CD4-positive, alpha-beta memory T cell (primary cell): Measurements from ENCODE around the gene ZRSR2. TPM values are rescaled to one million over a fixed set of nuclear protein-coding genes. Genes with fewer than 3 reads are reported as not detected.

ENCODE experiments used
- CTCF ChIA-PET: fragments of 350-600 bp; sonication (Branson Sonifier 250); formaldehyde crosslinking; loops from one replicate; lab custom pipeline; 2021; ENCODE audit warnings: inconsistent platforms; ENCODE audit not compliant: partially characterized antibody; lab: Charles Lee
- POLR2A ChIA-PET: fragments of 350-600 bp; sonication (Branson Sonifier 250); formaldehyde crosslinking; loops from one replicate; lab custom pipeline; 2021; ENCODE audit not compliant: partially characterized antibody; lab: Charles Lee
- DNase-seq, 5 donors: peaks; one replicate each; pipeline versions ENCODE4 v3.0.0 to v3.0.0-alpha.2; 2020 to 2022; ENCODE audit warnings: mixed read lengths in 1 of 5
- H3K27ac ChIP-seq: one replicate; pipeline ENCODE4 v1.7.0; 2013; ENCODE audit warnings: low read depth, low read length
- H3K27me3 ChIP-seq: 2 replicates; pipeline ENCODE4 v1.7.0; 2013; ENCODE audit warnings: mild to moderate bottlenecking, low read length, moderate library complexity; ENCODE audit not compliant: insufficient read depth
- H3K36me3 ChIP-seq: 2 replicates; pipeline ENCODE4 v1.7.0; 2013; ENCODE audit warnings: mild to moderate bottlenecking, low read length, moderate library complexity; ENCODE audit not compliant: insufficient read depth
- H3K4me1 ChIP-seq: 2 replicates; pipeline ENCODE4 v1.7.0; 2013; ENCODE audit warnings: mild to moderate bottlenecking, low read length, moderate library complexity; ENCODE audit not compliant: insufficient read depth
- H3K4me3 ChIP-seq, 2 donors: one replicate each; pipeline ENCODE4 v1.7.0; 2013; ENCODE audit warnings: low read length in 2 of 2, mild to moderate bottlenecking in 1 of 2
- H3K9me3 ChIP-seq, 2 donors: one replicate each; pipeline ENCODE4 v1.7.0; 2013; ENCODE audit warnings: low read length in 2 of 2, control low read depth in 1 of 2; ENCODE audit not compliant: control insufficient read depth in 1 of 2
- H3K27ac Mint-ChIP-seq, 7 donors: one replicate each; pipeline ENCODE4 v1.8.0; 2020 to 2021; ENCODE audit warnings: mixed read lengths in 7 of 7, mild to moderate bottlenecking in 6 of 7, inconsistent platforms in 3 of 7, moderate library complexity in 3 of 7
- H3K27me3 Mint-ChIP-seq, 2 donors: one replicate each; pipeline ENCODE4 v1.8.0; 2020 to 2021; ENCODE audit warnings: mixed read lengths in 2 of 2
- H3K36me3 Mint-ChIP-seq, 2 donors: one replicate each; pipeline ENCODE4 v1.8.0; 2020 to 2021; ENCODE audit warnings: mixed read lengths in 2 of 2, inconsistent platforms in 1 of 2, mild to moderate bottlenecking in 1 of 2
- H3K4me1 Mint-ChIP-seq, 4 donors: one replicate each; pipeline ENCODE4 v1.8.0; 2020 to 2021; ENCODE audit warnings: mixed read lengths in 4 of 4, mild to moderate bottlenecking in 1 of 4
- H3K4me3 Mint-ChIP-seq, 8 donors: one replicate each; pipeline ENCODE4 v1.8.0; 2020 to 2021; ENCODE audit warnings: mixed read lengths in 8 of 8, mild to moderate bottlenecking in 7 of 8, moderate library complexity in 6 of 8, inconsistent platforms in 3 of 8
- H3K9me3 Mint-ChIP-seq, 8 donors: one replicate each; pipeline ENCODE4 v1.8.0; 2020 to 2021; ENCODE audit warnings: mixed read lengths in 8 of 8, mild to moderate bottlenecking in 5 of 8, inconsistent platforms in 3 of 8, moderate library complexity in 1 of 8
- intact Hi-C: fragments of 100-400 bp; cut with micrococcal nuclease; formaldehyde crosslinking; loops from one replicate; pipeline ENCODE4 v1.15.1; 2023
- polyA plus RNA-seq, 2 donors: library from polyadenylated mRNA; unstranded; fragments of 300-500 nt; fragmentation: Illumina TruSeq; gene quantifications; one replicate each; pipeline ENCODE4 v1.2.3, GENCODE V29; 2021
- total RNA-seq, 2 experiments: library from RNA; stranded (reverse); gene quantifications; one replicate each; pipeline ENCODE4 v1.2.3, GENCODE V29; 2021

The ZRSR2 gene
- total and polyA plus RNA-seq, 4 experiments from 2014 or later, result 19.5 to 42.2 (median 30.4) TPM

DNA sequence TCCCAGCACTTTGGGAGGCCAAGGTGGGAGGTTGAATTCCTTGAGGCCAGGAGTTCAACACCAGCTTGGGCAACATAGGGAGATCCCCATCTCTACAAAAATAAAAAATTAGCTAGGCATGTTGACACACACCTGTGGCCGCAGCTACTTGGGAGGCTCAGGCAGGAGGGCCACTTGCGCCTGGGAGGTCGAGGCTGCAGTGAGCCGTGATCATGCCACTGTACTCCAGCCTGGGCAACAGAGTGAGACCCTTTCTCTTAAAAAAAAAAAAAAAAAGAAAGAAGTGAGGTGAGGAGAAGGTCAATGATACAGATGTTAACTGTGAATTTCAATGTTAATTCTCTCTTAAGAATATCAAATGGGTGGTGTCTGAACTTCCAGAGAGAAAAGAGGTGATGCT is 79.4 kb downstream of the ZRSR2 start:
- Histone ChIP-seq H3K9me3 (no peaks in the 10 kb centered on the region), H3K27me3 (no peaks in the 10 kb centered on the region), H3K4me1 (no peaks in the 10 kb centered on the region), H3K4me3 (no peak overlapping the region), H3K36me3 (no peaks in the 10 kb centered on the region), H3K27ac (no peak overlapping the region)
- H3K4me3 Mint-ChIP-seq, result no peak overlapping the region
- peaks cover 0 to 4% of the 10 kb centered on the region in 2 donors for H3K27me3 Mint-ChIP-seq
- ChIA-PET CTCF (no interaction called here), POLR2A (no interaction called here)
- no peak for DNase-seq
- no peaks in the 10 kb centered on the region for H3K9me3 Mint-ChIP-seq
- H3K27ac Mint-ChIP-seq, result no peak overlapping the region
- no peaks in the 10 kb centered on the region for H3K36me3 Mint-ChIP-seq
- intact Hi-C loops, result no loop called here
- H3K4me1 Mint-ChIP-seq, result peaks cover 0 to 1% (median under 1%) of the 10 kb centered on the region in 4 donors

DNA sequence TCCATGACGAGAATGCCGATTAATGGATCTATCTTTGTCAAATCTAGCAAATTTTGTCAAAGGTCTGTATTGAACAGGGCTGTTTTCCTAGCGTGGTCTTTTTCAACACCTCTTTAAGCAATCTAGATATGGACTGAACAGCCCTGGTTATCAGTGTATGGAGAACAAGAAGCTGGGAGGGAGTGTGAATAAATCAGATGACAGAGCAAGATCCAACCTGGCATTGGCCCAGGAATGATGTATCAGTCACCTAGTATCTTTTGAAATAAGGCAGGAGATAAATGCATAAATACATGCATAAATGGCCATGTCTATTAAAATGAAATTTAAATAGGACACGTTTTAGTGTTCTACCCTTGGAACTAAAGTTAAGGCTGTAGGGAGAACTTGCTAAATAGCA is 80.0 kb downstream of the ZRSR2 start:
- Histone ChIP-seq H3K27me3 (no peaks in the 10 kb centered on the region), H3K9me3 (no peaks in the 10 kb centered on the region), H3K27ac (no peak overlapping the region), H3K36me3 (no peaks in the 10 kb centered on the region), H3K4me3 (no peak overlapping the region), H3K4me1 (no peaks in the 10 kb centered on the region)
- Mint-ChIP-seq H3K27me3 (peaks cover 0 to 4% of the 10 kb centered on the region in 2 donors), H3K27ac (no peak overlapping the region), H3K9me3 (no peaks in the 10 kb centered on the region), H3K4me3 (no peak overlapping the region), H3K4me1 (peaks cover 0 to 6% (median 2%) of the 10 kb centered on the region in 4 donors), H3K36me3 (no peaks in the 10 kb centered on the region)
- ChIA-PET POLR2A (no interaction called here), CTCF (no interaction called here)
- DNase-seq, result no peak
- intact Hi-C loops, result no loop called here

Other genes starting within 250 kb of the ZRSR2 start
- gene ACE2, start 189.5 kb upstream of the ZRSR2 start, total RNA-seq, result not detected
- not detected for gene ACE2, start 189.5 kb upstream of the ZRSR2 start, polyA plus RNA-seq
- under 1 TPM in 1 of 2 experiments, not detected in 1; 0.33 TPM for gene CLTRN, start 125.7 kb upstream of the ZRSR2 start, total RNA-seq
- under 1 TPM in 1 of 2 donors, not detected in 1; 0.97 TPM for gene CLTRN, start 125.7 kb upstream of the ZRSR2 start, polyA plus RNA-seq
- gene CA5B, start 52.2 kb upstream of the ZRSR2 start, total RNA-seq, result 10 to 100 TPM; 45.7 to 54.5 TPM
- gene CA5B, start 52.2 kb upstream of the ZRSR2 start, polyA plus RNA-seq, result 100 to 1,000 TPM in 1 of 2 donors, 10 to 100 TPM in 1; 89.2 to 164 TPM
- gene AP1S2, start 64.3 kb downstream of the ZRSR2 start, total RNA-seq, result 10 to 100 TPM; 23.9 to 26.4 TPM
- 10 to 100 TPM; 64.2 to 83.9 TPM for gene AP1S2, start 64.3 kb downstream of the ZRSR2 start, polyA plus RNA-seq